K562 (cell line): ENCODE data around the gene C3orf70.

Source experiments
- CBX1 ChIP-seq: sonication (generic); IDR thresholded peaks from 2 replicates; pipeline ENCODE4 v1.6.1; 2016; ENCODE audit warnings: antibody characterized with exemption, low read depth, mild to moderate bottlenecking
- EP300 ChIP-seq: IDR thresholded peaks from 2 replicates; pipeline ENCODE4 v1.6.1; 2012; ENCODE audit warnings: low read length, improper control_type of control experiment
- RNF2 ChIP-seq: sonication (generic); IDR thresholded peaks from 2 replicates; pipeline ENCODE4 v1.6.1; 2016
- ZC3H11A ChIP-seq: IDR thresholded peaks from 2 replicates; pipeline ENCODE4 v1.6.1; 2012; ENCODE audit warnings: low read depth, low read length, improper control_type of control experiment

- no peak for TF ChIP-seq CBX1
- no peak for TF ChIP-seq EP300
- no peak for TF ChIP-seq ZC3H11A
- no peak for TF ChIP-seq RNF2
Measured at GRCh38 chr3:185063431-185063830, 89.4 kb downstream of the C3orf70 start.
